Heart right ventricle (tissue), 16 donors: ENCODE data around the gene WDR26. TPM values are rescaled to one million over a fixed set of nuclear protein-coding genes. Genes with fewer than 3 reads are reported as not detected.

Source experiments
- ATAC-seq, 8 donors: fragments of 200-7000 bp; cut with Tn5 transposase; one replicate each; pipeline ENCODE4 v1.9.1; 2020; ENCODE audit warnings: mild to moderate bottlenecking in 8 of 8, moderate library complexity in 8 of 8, moderate number of reproducible peaks in 1 of 8
- DNase-seq, 2 donors: peaks; one replicate each; pipeline ENCODE4 v3.0.0-alpha.2; 2020
- H3K27ac ChIP-seq, 10 donors: fragments of 200-600 bp; sonication (generic) in 2 of 10; one replicate each; pipeline versions ENCODE4 v1.5.0 to v1.8.0; 2020 to 2022; ENCODE audit warnings: mild to moderate bottlenecking in 3 of 10
- H3K27me3 ChIP-seq, 7 donors: fragments of 200-600 bp; one replicate each; pipeline ENCODE4 v1.8.0; 2021 to 2022; ENCODE audit warnings: mild to moderate bottlenecking in 2 of 7
- H3K36me3 ChIP-seq, 9 donors: fragments of 200-600 bp; sonication (generic) in 1 of 9; one replicate each; pipeline versions ENCODE4 v1.5.0 to v1.8.0; 2020 to 2022; ENCODE audit warnings: mild to moderate bottlenecking in 2 of 9
- H3K4me1 ChIP-seq, 9 donors: fragments of 200-600 bp; sonication (generic) in 1 of 9; one replicate each; pipeline versions ENCODE4 v1.5.0 to v1.8.0; 2020 to 2022; ENCODE audit warnings: mild to moderate bottlenecking in 4 of 9
- H3K4me3 ChIP-seq, 10 donors: fragments of 200-600 bp; sonication (generic) in 2 of 10; one replicate each; pipeline versions ENCODE4 v1.5.0 to v1.8.0; 2020 to 2022; ENCODE audit warnings: mild to moderate bottlenecking in 7 of 10, moderate library complexity in 2 of 10
- H3K9me3 ChIP-seq, 11 donors: fragments of 200-600 bp in 10 of 11; sonication (generic) in 2 of 11; one replicate each; pipeline versions ENCODE4 v1.5.0 to v1.8.0; 2013 to 2022; ENCODE audit warnings: mild to moderate bottlenecking in 2 of 11, control low read depth in 1 of 11, moderate library complexity in 1 of 11
- WGBS, 2 donors: extraction: QIAGEN DNeasy Blood & Tissue Kit; methylation state at CpG; one replicate each; pipeline ENCODE4 v1.1.7; 2013; ENCODE audit warnings: inconsistent platforms in 1 of 2; 5-methylcytosine and 5-hydroxymethylcytosine counted together
- intact Hi-C, 10 donors: fragments of 100-400 bp; cut with DNase I; formaldehyde crosslinking; loops; one replicate each; pipeline versions ENCODE4 v1.11.1 to v1.14.2; 2022
- polyA plus RNA-seq, 2 donors: library from polyadenylated mRNA; stranded (reverse); fragments of 200-250 nt; gene quantifications; one replicate each; pipeline ENCODE4 v1.2.3, GENCODE V29; 2013
- total RNA-seq, 10 donors: library from RNA; stranded (reverse); fragmentation: NEBNext Ultra II Directional in 3 of 10; extraction: Animal tissue kit (Norgen Biotek cat#: 25700) in 3 of 10; gene quantifications; one replicate each; pipeline versions ENCODE4 v1.2.1 to v1.2.4, GENCODE V29; 2021 to 2023
- TF ChIP-seq, protein P1 (sequence below), 9 donors: fragments of 200-600 bp; sonication (generic) in 2 of 9; IDR thresholded peaks; one replicate each; pipeline versions ENCODE4 v1.5.0 to v1.8.0; 2021 to 2022; ENCODE audit warnings: antibody characterized with exemption in 9 of 9, mild to moderate bottlenecking in 5 of 9, moderate library complexity in 1 of 9
- donor health status: Arrhythmogenic right ventricular cardiomyopathy.
- donor health status: ischemic (EF 13 %, LVEDD 7.1; RV severe dilation, severe dysfunction).
- donor health status: healthy with polysubstance abuse.
- donor health status: DM: no; HTN: yes; CAD: no.
- donor health status: DM: no; HTN: no; CAD: no.
- donor health status: ischemic (EF 25% LVEDD 6.9; RV normal size, moderate dysfunction).
- donor health status: ischemic (EF 25% LVEDD 5.7; RV mildly dilated, moderate dysfunction).
- donor health status: healthy.
- donor health status: DM: yes; HTN: yes; CAD: no.
- donor health status: Ischemic cardiomyopathy.
- donor health status: ischemic (EF 35%, LVEDD 5.7; RV mildly dilated, moderate dysfunction).
- donor health status: nonischemic (EF 11% LVEDD 7.7; RV severe dilation, severe dysfunction).
- donor health status: DM: yes; HTN: yes; CAD: no.
- donor health status: PGD.
- donor health status: ischemic (EF 29% LVEDD 5.4; RV normal size, mild dysfunction).
- donor health status: nonischemic (EF 23%, LVEDD 6.1; RV moderate dilation, normal function).

Gene WDR26
- total and polyA plus RNA-seq, 12 donors: 15.8 to 81.3 (median 69.3) TPM

DNA sequence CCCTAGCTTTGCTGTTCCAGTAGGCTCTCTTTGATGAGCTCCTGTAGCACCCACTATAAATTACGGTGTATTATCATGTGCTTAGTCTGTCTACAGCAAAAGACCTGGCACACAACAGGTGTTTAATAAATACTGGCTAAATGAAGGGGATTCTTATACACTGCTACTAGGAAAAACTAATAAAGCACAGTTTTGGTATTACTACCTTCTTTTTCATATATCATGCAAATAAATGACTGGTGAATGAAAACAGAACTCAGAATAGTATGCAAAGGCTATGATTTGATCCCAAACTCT is 26.4 kb downstream of the WDR26 start:
- Histone ChIP-seq H3K36me3 (peaks cover 0 to 100% (median 63%) of the 10 kb centered on the region in 9 donors), H3K9me3 (no peaks in the 10 kb centered on the region), H3K4me1 (peaks cover 0 to 6% (median 0%) of the 10 kb centered on the region in 9 donors), H3K27me3 (no peaks in the 10 kb centered on the region), H3K4me3 (no peak overlapping the region), H3K27ac (no peak overlapping the region)
- DNase-seq (no peak), ATAC-seq (no peak)
- WGBS, 2 donors: 98% methylated on average over 1 of the region's 1 CpG
- intact Hi-C loops: no loop called here
- TF ChIP-seq, protein P1, sequence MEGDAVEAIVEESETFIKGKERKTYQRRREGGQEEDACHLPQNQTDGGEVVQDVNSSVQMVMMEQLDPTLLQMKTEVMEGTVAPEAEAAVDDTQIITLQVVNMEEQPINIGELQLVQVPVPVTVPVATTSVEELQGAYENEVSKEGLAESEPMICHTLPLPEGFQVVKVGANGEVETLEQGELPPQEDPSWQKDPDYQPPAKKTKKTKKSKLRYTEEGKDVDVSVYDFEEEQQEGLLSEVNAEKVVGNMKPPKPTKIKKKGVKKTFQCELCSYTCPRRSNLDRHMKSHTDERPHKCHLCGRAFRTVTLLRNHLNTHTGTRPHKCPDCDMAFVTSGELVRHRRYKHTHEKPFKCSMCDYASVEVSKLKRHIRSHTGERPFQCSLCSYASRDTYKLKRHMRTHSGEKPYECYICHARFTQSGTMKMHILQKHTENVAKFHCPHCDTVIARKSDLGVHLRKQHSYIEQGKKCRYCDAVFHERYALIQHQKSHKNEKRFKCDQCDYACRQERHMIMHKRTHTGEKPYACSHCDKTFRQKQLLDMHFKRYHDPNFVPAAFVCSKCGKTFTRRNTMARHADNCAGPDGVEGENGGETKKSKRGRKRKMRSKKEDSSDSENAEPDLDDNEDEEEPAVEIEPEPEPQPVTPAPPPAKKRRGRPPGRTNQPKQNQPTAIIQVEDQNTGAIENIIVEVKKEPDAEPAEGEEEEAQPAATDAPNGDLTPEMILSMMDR (IDR thresholded peaks at IDR 0.05): no peak

- ATAC-seq (no peak), DNase-seq (no peak)
- TF ChIP-seq, protein P1 (IDR thresholded peaks at IDR 0.05): no peak
- H3K4me3 ChIP-seq: no peak overlapping the region
- H3K36me3 ChIP-seq: peaks cover 0 to 100% (median 63%) of the 10 kb centered on the region in 9 donors
- H3K27ac ChIP-seq: no peak overlapping the region
- intact Hi-C loops: no loop called here
- H3K9me3 ChIP-seq: no peaks in the 10 kb centered on the region
- H3K4me1 ChIP-seq: peaks cover 0 to 6% (median 0%) of the 10 kb centered on the region in 9 donors
- no peaks in the 10 kb centered on the region for H3K27me3 ChIP-seq
- WGBS, 2 donors: 88 to 95% methylated on average over 7 of the region's 7 CpGs
Observed at GRCh38 chr1:224407571-224408293, 26.9 kb downstream of the WDR26 start.

GRCh38 chr1:224406216-224406615 is 28.4 kb downstream of the WDR26 start:
- H3K9me3 ChIP-seq: no peaks in the 10 kb centered on the region
- H3K27me3 ChIP-seq: no peaks in the 10 kb centered on the region
- H3K4me3 ChIP-seq: no peak overlapping the region
- peaks cover 0 to 100% (median 64%) of the 10 kb centered on the region in 9 donors for H3K36me3 ChIP-seq
- intact Hi-C loops: no loop called here
- no peak for ATAC-seq
- TF ChIP-seq, protein P1 (IDR thresholded peaks at IDR 0.05): no peak
- no peak for DNase-seq
- H3K27ac ChIP-seq: no peak overlapping the region
- H3K4me1 ChIP-seq: peaks cover 0 to 6% (median 0%) of the 10 kb centered on the region in 9 donors

DNA sequence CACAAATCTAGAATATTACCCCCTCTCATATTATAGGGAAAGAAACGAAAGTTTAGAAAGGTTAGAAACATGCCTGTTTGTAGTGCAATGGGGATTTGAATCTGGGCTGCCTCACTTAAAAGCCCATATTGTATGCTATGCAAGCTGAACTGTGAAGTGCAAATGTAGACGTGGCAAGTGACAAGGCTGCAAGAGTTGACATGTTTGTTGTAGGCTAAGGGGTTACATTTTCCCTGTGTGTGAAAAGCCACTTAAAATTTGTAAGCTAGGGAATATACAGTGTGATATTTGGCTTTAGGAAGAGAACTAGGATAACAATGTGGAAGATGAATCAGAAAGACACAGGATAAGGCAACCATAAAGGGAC is 29.0 kb downstream of the WDR26 start:
- H3K36me3 ChIP-seq: peaks cover 0 to 100% (median 67%) of the 10 kb centered on the region in 9 donors
- peaks cover 0 to 6% (median 0%) of the 10 kb centered on the region in 9 donors for H3K4me1 ChIP-seq
- no peak for DNase-seq
- ATAC-seq: no peak
- H3K27me3 ChIP-seq: no peaks in the 10 kb centered on the region
- H3K27ac ChIP-seq: no peak overlapping the region
- intact Hi-C loops: no loop called here
- no peak overlapping the region for H3K4me3 ChIP-seq
- WGBS, 2 donors: 90% methylated on average over 2 of the region's 2 CpGs
- H3K9me3 ChIP-seq: no peaks in the 10 kb centered on the region
- TF ChIP-seq, protein P1 (IDR thresholded peaks at IDR 0.05): no peak
